Measurements from ENCODE around the gene BCL2.

Gene BCL2

GRCh38 chr18:63145166-63145850, 174.3 kb downstream of the BCL2 start (continued):
- TF ChIP-seq TSHZ2 (CRISPR knock-in tag; IDR thresholded peaks at IDR 0.05) (no peak), OSR1 (CRISPR knock-in tag; IDR thresholded peaks at IDR 0.05) (no peak), TOX (CRISPR knock-in tag; IDR thresholded peaks at IDR 0.05; ENCODE audit: borderline replicate concordance) (no peak), CREB5 (CRISPR knock-in tag; IDR thresholded peaks at IDR 0.05; ENCODE audit: low read depth) (no peak), SNAI2 (CRISPR knock-in tag; IDR thresholded peaks at IDR 0.05) (no peak), CSRNP3 (CRISPR knock-in tag; IDR thresholded peaks at IDR 0.05) (no peak)

GRCh38 chr18:63144748-63145147, 174.8 kb downstream of the BCL2 start:
- no peak for ATAC-seq
- TF ChIP-seq TSHZ2 (CRISPR knock-in tag; IDR thresholded peaks at IDR 0.05) (no peak), PPARA (CRISPR knock-in tag; IDR thresholded peaks at IDR 0.05; ENCODE audit: borderline replicate concordance) (no peak), POU6F1 (CRISPR knock-in tag; IDR thresholded peaks at IDR 0.05; ENCODE audit: borderline replicate concordance, low read depth) (no peak), ZNF565 (CRISPR knock-in tag; conservative IDR thresholded peaks at IDR 0.05; ENCODE audit: low read depth) (no peak), ZNF70 (CRISPR knock-in tag; IDR thresholded peaks at IDR 0.05) (no peak)

GRCh38 chr18:63143330-63143771, 176.2 kb downstream of the BCL2 start:
- peak; percentile 37; the same call in 1 of the 3 replicates for ATAC-seq
- no peak for TF ChIP-seq CSRNP3 (CRISPR knock-in tag; IDR thresholded peaks at IDR 0.05)
- TF ChIP-seq TOX (CRISPR knock-in tag; IDR thresholded peaks at IDR 0.05; ENCODE audit: borderline replicate concordance), result no peak
- no peak for TF ChIP-seq GLIS3 (CRISPR knock-in tag; IDR thresholded peaks at IDR 0.05)
- no peak for TF ChIP-seq OSR1 (CRISPR knock-in tag; IDR thresholded peaks at IDR 0.05)
- no peak for TF ChIP-seq ISL1 (CRISPR knock-in tag; IDR thresholded peaks at IDR 0.05)
- TF ChIP-seq PPARA (CRISPR knock-in tag; IDR thresholded peaks at IDR 0.05; ENCODE audit: borderline replicate concordance), result no peak
- no peak for TF ChIP-seq ZFP3 (CRISPR knock-in tag; IDR thresholded peaks at IDR 0.05)
- TF ChIP-seq ZC3H10 (CRISPR knock-in tag; IDR thresholded peaks at IDR 0.05), result no peak
- no peak for TF ChIP-seq SNAI2 (CRISPR knock-in tag; IDR thresholded peaks at IDR 0.05)
- no peak for TF ChIP-seq ZFP30 (CRISPR knock-in tag; IDR thresholded peaks at IDR 0.05)
- TF ChIP-seq TCF4 (CRISPR knock-in tag; IDR thresholded peaks at IDR 0.05; ENCODE audit: borderline replicate concordance), result no peak
- TF ChIP-seq CSDC2 (CRISPR knock-in tag; IDR thresholded peaks at IDR 0.05), result no peak

All from SK-N-SH treated with all-trans-retinoic acid at 6 μM for 48 hours (cell line).